Vagina (tissue), 2 donors: Measurements from ENCODE around the gene AGR3. TPM values are rescaled to one million over a fixed set of nuclear protein-coding genes. Genes with fewer than 3 reads are reported as not detected.

Source experiments
- DNase-seq, 2 donors: peaks; one replicate each; pipeline ENCODE4 v3.0.0-alpha.2; 2017; ENCODE audit errors: extremely low spot score in 2 of 2
- H3K27ac ChIP-seq: fragments of 200-600 bp; sonication (generic); one replicate; pipeline ENCODE4 v1.5.1; 2019
- H3K27me3 ChIP-seq: fragments of 200-600 bp; sonication (generic); one replicate; pipeline ENCODE4 v1.5.1; 2019
- H3K36me3 ChIP-seq, 2 donors: fragments of 200-600 bp; sonication (generic); one replicate each; pipeline ENCODE4 v1.5.1; 2017 to 2019
- H3K4me1 ChIP-seq: fragments of 200-600 bp; sonication (generic); one replicate; pipeline ENCODE4 v1.5.1; 2019
- H3K4me3 ChIP-seq, 2 donors: fragments of 200-600 bp; sonication (generic); 1 replicate in 1 of 2; 2 replicates in 1 of 2; pipeline ENCODE4 v1.5.1; 2016 to 2019
- H3K9me3 ChIP-seq: fragments of 200-600 bp; sonication (generic); one replicate; pipeline ENCODE4 v1.5.1; 2019
- POLR2A ChIP-seq, 2 donors: fragments of 450-650 bp; IDR thresholded peaks; one replicate each; pipeline ENCODE4 v1.6.1; 2017; ENCODE audit warnings: antibody characterized with exemption in 2 of 2, mild to moderate bottlenecking in 2 of 2, moderate library complexity in 2 of 2
- POLR2AphosphoS5 ChIP-seq, 2 donors: sonication (generic); formaldehyde crosslinking; IDR thresholded peaks; one replicate each; pipeline ENCODE4 v1.9.0; 2017; ENCODE audit warnings: antibody characterized with exemption in 2 of 2, mild to moderate bottlenecking in 2 of 2, low read depth in 1 of 2; ENCODE audit not compliant: insufficient read depth in 1 of 2
- intact Hi-C: fragments of 100-400 bp; cut with DNase I; formaldehyde crosslinking; loops from one replicate; pipeline ENCODE4 v1.15.1; 2023
- total RNA-seq: library from RNA; depleted of rRNA; stranded (reverse); fragments of >200 nt; gene quantifications from one replicate; pipeline ENCODE4 v1.2.3, GENCODE V29; 2016
- TF ChIP-seq, protein P1 (sequence below), 3 experiments: fragments of 450-650 bp in 2 of 3; fragments of 200-600 bp in 1 of 3; sonication (generic) in 1 of 3; IDR thresholded peaks; one replicate each; pipeline ENCODE4 v1.5.1; 2017 to 2019; ENCODE audit warnings: antibody characterized with exemption in 3 of 3, mild to moderate bottlenecking in 2 of 3, moderate library complexity in 2 of 3

Gene AGR3
- total RNA-seq, 1 donor from 2014 or later, result not detected

DNA sequence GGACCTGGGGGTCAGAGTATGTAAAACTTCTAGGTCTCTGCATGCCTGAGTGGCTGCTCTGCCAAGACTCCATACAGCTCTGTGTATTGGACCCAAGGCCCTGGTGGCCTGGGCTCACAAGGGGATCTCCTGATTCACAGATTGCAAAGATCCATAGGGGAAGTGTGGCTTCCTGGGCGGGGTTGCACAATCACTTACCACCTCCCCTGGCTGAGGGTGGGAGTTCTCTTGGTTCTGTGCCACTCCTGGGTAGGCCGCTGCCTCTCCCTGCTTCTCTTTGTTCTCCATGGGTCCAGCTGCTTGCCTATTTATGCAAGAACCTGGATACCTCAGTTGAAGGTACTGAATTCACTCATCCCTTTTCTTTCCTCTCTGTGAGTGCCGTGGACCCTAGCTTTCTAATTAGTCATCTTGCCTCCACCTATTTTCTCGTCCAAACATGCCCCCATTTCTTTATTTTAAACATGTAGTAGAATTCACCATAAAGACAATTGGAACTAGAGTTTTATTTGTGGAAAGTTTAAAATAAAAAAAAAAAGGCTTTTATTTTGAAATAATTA is 18.5 kb upstream of the AGR3 start:
- peaks cover 3% of the 10 kb centered on the region for H3K9me3 ChIP-seq
- no peaks in the 10 kb centered on the region for H3K36me3 ChIP-seq
- H3K27me3 ChIP-seq, result no peaks in the 10 kb centered on the region
- no peak overlapping the region for H3K27ac ChIP-seq
- TF ChIP-seq POLR2AphosphoS5 (IDR thresholded peaks at IDR 0.05; ENCODE audit: insufficient read depth in 1 of 2, low read depth in 1 of 2) (no peak), POLR2A (IDR thresholded peaks at IDR 0.05) (no peak)
- TF ChIP-seq, protein P1, sequence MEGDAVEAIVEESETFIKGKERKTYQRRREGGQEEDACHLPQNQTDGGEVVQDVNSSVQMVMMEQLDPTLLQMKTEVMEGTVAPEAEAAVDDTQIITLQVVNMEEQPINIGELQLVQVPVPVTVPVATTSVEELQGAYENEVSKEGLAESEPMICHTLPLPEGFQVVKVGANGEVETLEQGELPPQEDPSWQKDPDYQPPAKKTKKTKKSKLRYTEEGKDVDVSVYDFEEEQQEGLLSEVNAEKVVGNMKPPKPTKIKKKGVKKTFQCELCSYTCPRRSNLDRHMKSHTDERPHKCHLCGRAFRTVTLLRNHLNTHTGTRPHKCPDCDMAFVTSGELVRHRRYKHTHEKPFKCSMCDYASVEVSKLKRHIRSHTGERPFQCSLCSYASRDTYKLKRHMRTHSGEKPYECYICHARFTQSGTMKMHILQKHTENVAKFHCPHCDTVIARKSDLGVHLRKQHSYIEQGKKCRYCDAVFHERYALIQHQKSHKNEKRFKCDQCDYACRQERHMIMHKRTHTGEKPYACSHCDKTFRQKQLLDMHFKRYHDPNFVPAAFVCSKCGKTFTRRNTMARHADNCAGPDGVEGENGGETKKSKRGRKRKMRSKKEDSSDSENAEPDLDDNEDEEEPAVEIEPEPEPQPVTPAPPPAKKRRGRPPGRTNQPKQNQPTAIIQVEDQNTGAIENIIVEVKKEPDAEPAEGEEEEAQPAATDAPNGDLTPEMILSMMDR (IDR thresholded peaks at IDR 0.05), result no peak
- no peak for DNase-seq
- H3K4me3 ChIP-seq, result no peak overlapping the region
- H3K4me1 ChIP-seq, result no peaks in the 10 kb centered on the region
- intact Hi-C loops, result no loop called here

- H3K9me3 ChIP-seq, result no peaks in the 10 kb centered on the region
- intact Hi-C loops, result no loop called here
- no peaks in the 10 kb centered on the region for H3K27me3 ChIP-seq
- no peak overlapping the region for H3K27ac ChIP-seq
- DNase-seq, result no peak
- H3K36me3 ChIP-seq, result no peaks in the 10 kb centered on the region
- TF ChIP-seq, protein P1 (IDR thresholded peaks at IDR 0.05), result no peak
- TF ChIP-seq POLR2AphosphoS5 (IDR thresholded peaks at IDR 0.05; ENCODE audit: insufficient read depth in 1 of 2, low read depth in 1 of 2) (no peak), POLR2A (IDR thresholded peaks at IDR 0.05) (no peak)
- no peaks in the 10 kb centered on the region for H3K4me1 ChIP-seq
- H3K4me3 ChIP-seq, result no peak overlapping the region
Measured at GRCh38 chr7:16891874-16892643, 10.3 kb upstream of the AGR3 start.

GRCh38 chr7:16891338-16891737 is 9.6 kb upstream of the AGR3 start:
- Histone ChIP-seq H3K36me3 (no peaks in the 10 kb centered on the region), H3K27me3 (no peaks in the 10 kb centered on the region), H3K9me3 (no peaks in the 10 kb centered on the region), H3K4me3 (no peak overlapping the region), H3K4me1 (no peaks in the 10 kb centered on the region), H3K27ac (no peak overlapping the region)
- no peak for TF ChIP-seq POLR2A (IDR thresholded peaks at IDR 0.05)
- TF ChIP-seq POLR2AphosphoS5 (IDR thresholded peaks at IDR 0.05; ENCODE audit: insufficient read depth in 1 of 2, low read depth in 1 of 2), result no peak
- TF ChIP-seq, protein P1 (IDR thresholded peaks at IDR 0.05), result peak in 1 of 3 experiments; percentile 8
- DNase-seq, result no peak
- intact Hi-C loops, result no loop called here

- H3K36me3 ChIP-seq, result no peaks in the 10 kb centered on the region
Measured at GRCh38 chr7:16889851-16890415, 8.2 kb upstream of the AGR3 start.

DNA sequence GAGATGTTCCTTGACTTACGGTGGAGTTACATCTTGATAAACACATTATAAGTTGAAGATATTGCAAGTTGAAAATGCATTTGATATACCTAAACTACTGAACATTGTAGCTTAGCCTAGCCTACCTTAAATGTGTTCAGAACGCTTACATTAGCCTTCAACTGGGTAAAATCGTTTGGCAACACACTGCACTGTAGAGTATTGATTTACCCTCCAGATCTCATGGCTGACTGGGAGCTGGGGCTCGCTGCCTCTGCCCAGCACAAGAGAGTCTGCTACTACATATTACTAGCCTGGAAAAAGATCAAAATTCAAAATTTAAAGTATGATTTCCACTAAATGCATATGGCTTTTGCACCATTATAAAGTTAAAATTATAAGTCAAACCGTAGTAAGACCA is 7.5 kb upstream of the AGR3 start:
- intact Hi-C loops, result no loop called here

More at GRCh38 chr7:16889851-16890415, 8.2 kb upstream of the AGR3 start:
- intact Hi-C loops, result no loop called here
- Histone ChIP-seq H3K27ac (no peak overlapping the region), H3K9me3 (no peaks in the 10 kb centered on the region), H3K4me1 (no peaks in the 10 kb centered on the region), H3K4me3 (no peak overlapping the region), H3K27me3 (no peaks in the 10 kb centered on the region)
- TF ChIP-seq POLR2AphosphoS5 (IDR thresholded peaks at IDR 0.05; ENCODE audit: insufficient read depth in 1 of 2, low read depth in 1 of 2), result no peak
- no peak for DNase-seq

More for the DNA sequence above, 7.5 kb upstream of the AGR3 start:
- DNase-seq, result no peak
- Histone ChIP-seq H3K4me3 (no peak overlapping the region), H3K36me3 (no peaks in the 10 kb centered on the region), H3K4me1 (no peaks in the 10 kb centered on the region), H3K27ac (no peak overlapping the region), H3K9me3 (no peaks in the 10 kb centered on the region), H3K27me3 (no peaks in the 10 kb centered on the region)
- TF ChIP-seq, protein P1 (IDR thresholded peaks at IDR 0.05), result no peak
- TF ChIP-seq POLR2A (IDR thresholded peaks at IDR 0.05) (no peak), POLR2AphosphoS5 (IDR thresholded peaks at IDR 0.05; ENCODE audit: insufficient read depth in 1 of 2, low read depth in 1 of 2) (no peak)
